Naive thymus-derived CD8-positive, alpha-beta T cell (primary cell): ENCODE data around the gene SIRT7. TPM values are rescaled to one million over a fixed set of nuclear protein-coding genes. Genes with fewer than 3 reads are reported as not detected.

Source experiments
- ATAC-seq, 2 donors: fragments of 150-1000 bp; cut with Tn5 transposase in 1 of 2; sonication (Bioruptor Pico), chemical (Tn5 transposase) in 1 of 2; 1 replicate in 1 of 2; 2 replicates in 1 of 2; pipeline ENCODE4 v1.10.0; 2021; ENCODE audit warnings: mild to moderate bottlenecking in 2 of 2, moderate library complexity in 2 of 2
- POLR2A ChIA-PET: fragments of 350-600 bp; sonication (Branson Sonifier 250); formaldehyde crosslinking; loops from one replicate; lab custom pipeline; 2021; ENCODE audit warnings: antibody characterized with exemption; lab: Charles Lee
- DNase-seq, 10 donors: peaks; one replicate each; pipeline versions ENCODE4 v3.0.0 to v3.0.0-alpha.2; 2020 to 2022
- H3K27ac Mint-ChIP-seq, 10 donors: one replicate each; pipeline ENCODE4 v1.8.0; 2020 to 2022; ENCODE audit warnings: mild to moderate bottlenecking in 10 of 10, mixed read lengths in 10 of 10, moderate library complexity in 4 of 10, inconsistent platforms in 1 of 10
- H3K27me3 Mint-ChIP-seq, 5 donors: one replicate each; pipeline ENCODE4 v1.8.0; 2021 to 2022; ENCODE audit warnings: mixed read lengths in 5 of 5
- H3K36me3 Mint-ChIP-seq, 3 donors: one replicate each; pipeline ENCODE4 v1.8.0; 2020 to 2022; ENCODE audit warnings: mixed read lengths in 3 of 3, mild to moderate bottlenecking in 2 of 3, inconsistent platforms in 1 of 3
- H3K4me1 Mint-ChIP-seq, 4 donors: one replicate each; pipeline ENCODE4 v1.8.0; 2021 to 2022; ENCODE audit warnings: mixed read lengths in 4 of 4
- H3K4me3 Mint-ChIP-seq, 10 donors: one replicate each; pipeline ENCODE4 v1.8.0; 2020 to 2022; ENCODE audit warnings: mild to moderate bottlenecking in 10 of 10, mixed read lengths in 10 of 10, moderate library complexity in 6 of 10, inconsistent platforms in 1 of 10
- H3K9me3 Mint-ChIP-seq, 9 donors: one replicate each; pipeline ENCODE4 v1.8.0; 2020 to 2022; ENCODE audit warnings: mixed read lengths in 9 of 9, mild to moderate bottlenecking in 3 of 9, inconsistent platforms in 1 of 9, moderate library complexity in 1 of 9
- polyA plus RNA-seq, 3 donors: library from polyadenylated mRNA; unstranded; fragments of 300-500 nt; fragmentation: Illumina TruSeq; gene quantifications; one replicate each; pipeline ENCODE4 v1.2.3, GENCODE V29; 2021
- total RNA-seq, 8 experiments: library from RNA in 2 of 8; stranded (reverse) in 2 of 8; gene quantifications; one replicate each; pipeline ENCODE4 v1.2.3 and lab custom pipeline; 2021 to 2026

Gene SIRT7
- total and polyA plus RNA-seq, 5 experiments from 2014 or later = 21.3 to 70.8 (median 30.6) TPM

- Mint-ChIP-seq H3K27ac (peak within 1 kb of the TSS in 7 of 10 donors; percentile 39 to 84 (median 71)), H3K4me1 (peaks cover 3 to 26% (median 13%) of the 10 kb centered on the region in 4 donors), H3K27me3 (no peaks in the 10 kb centered on the region), H3K9me3 (no peaks in the 10 kb centered on the region), H3K4me3 (peak within 1 kb of the TSS; percentile 69 to 91 (median 84)), H3K36me3 (peaks cover 0 to 26% (median 4%) of the 10 kb centered on the region in 3 donors)
- ATAC-seq (peak; percentile 91 to 96), DNase-seq (peak; percentile 85 to 96 (median 92))
- POLR2A ChIA-PET = interaction anchor here (0.9 to 2.6 kb wide), 4 partner anchors 14 to 57 kb away, joined by 3 to 16 read pairs (median 10); partner anchors contain the start of genes ALYREF and ANAPC11
Measured at GRCh38 chr17:81911277-81911961, 6.6 kb downstream of the SIRT7 start, which contains the start of gene PCYT2. PCYT2 (minus strand) TSS chr17:81911399; CDS start chr17:81911355, 44 bp downstream.

GRCh38 chr17:81910840-81911276 lies 7.1 kb downstream of the SIRT7 start:
- no peak for DNase-seq
- Mint-ChIP-seq H3K4me3 (peak overlapping the region; percentile 69 to 91 (median 84)), H3K27me3 (no peaks in the 10 kb centered on the region), H3K36me3 (peaks cover 0 to 23% (median 4%) of the 10 kb centered on the region in 3 donors), H3K27ac (peak overlapping the region in 2 of 10 donors; percentile 38 to 78), H3K9me3 (no peaks in the 10 kb centered on the region), H3K4me1 (peaks cover 2 to 22% (median 10%) of the 10 kb centered on the region in 4 donors)
- POLR2A ChIA-PET = interaction anchor here (1.1 to 2.6 kb wide), 3 partner anchors 18 to 58 kb away, joined by 3 to 16 read pairs (median 14); partner anchors contain the start of genes ALYREF and ANAPC11
- ATAC-seq = no peak

GRCh38 chr17:81909966-81910839 lies 7.8 kb downstream of the SIRT7 start:
- Mint-ChIP-seq H3K4me1 (peaks cover 0 to 18% (median 9%) of the 10 kb centered on the region in 4 donors), H3K27ac (peak overlapping the region in 6 of 10 donors; percentile 38 to 78 (median 64)), H3K27me3 (no peaks in the 10 kb centered on the region), H3K4me3 (peak overlapping the region; percentile 69 to 91 (median 84)), H3K9me3 (no peaks in the 10 kb centered on the region), H3K36me3 (peaks cover 0 to 22% (median 4%) of the 10 kb centered on the region in 3 donors)
- ATAC-seq = no peak
- DNase-seq = no peak
- POLR2A ChIA-PET = interaction anchor here (1.9 to 2.6 kb wide), 2 partner anchors 17 to 38 kb away, joined by 14 to 16 read pairs; partner anchors contain the start of genes ALYREF and ANAPC11

- no peaks in the 10 kb centered on the region for H3K27me3 Mint-ChIP-seq
- H3K9me3 Mint-ChIP-seq = no peaks in the 10 kb centered on the region
- POLR2A ChIA-PET = interaction anchor here (2.6 kb wide), 1 partner anchor 16 kb away, joined by 16 read pairs; the partner anchor contains the start of genes ALYREF and ANAPC11
- peak overlapping the region in 8 of 10 donors; percentile 11 to 91 (median 52) for H3K4me3 Mint-ChIP-seq
- no peak for ATAC-seq
- H3K4me1 Mint-ChIP-seq = peaks cover 0 to 14% (median 9%) of the 10 kb centered on the region in 4 donors
- H3K27ac Mint-ChIP-seq = no peak overlapping the region
- H3K36me3 Mint-ChIP-seq = peaks cover 0 to 16% (median 4%) of the 10 kb centered on the region in 3 donors
- no peak for DNase-seq
Measured at GRCh38 chr17:81909231-81909630, 8.7 kb downstream of the SIRT7 start.

- POLR2A ChIA-PET = interaction anchor here (1.4 kb wide), 1 partner anchor 8 kb away, joined by 3 read pairs; no protein-coding TSS in a partner anchor
- Mint-ChIP-seq H3K36me3 (peaks cover 0 to 16% (median 4%) of the 10 kb centered on the region in 3 donors), H3K9me3 (no peaks in the 10 kb centered on the region), H3K27me3 (no peaks in the 10 kb centered on the region), H3K27ac (no peak overlapping the region), H3K4me1 (peaks cover 0 to 13% (median 9%) of the 10 kb centered on the region in 4 donors), H3K4me3 (peak overlapping the region in 1 of 10 donors; percentile 10)
- ATAC-seq (no peak), DNase-seq (no peak)
Measured at GRCh38 chr17:81908793-81909192, 9.2 kb downstream of the SIRT7 start.

GRCh38 chr17:81907219-81908145 lies 10.5 kb downstream of the SIRT7 start:
- POLR2A ChIA-PET = interaction anchor here (0.8 to 1.4 kb wide), 2 partner anchors 9 to 10 kb away, joined by 3 to 4 read pairs; no protein-coding TSS in a partner anchor
- Mint-ChIP-seq H3K27me3 (no peaks in the 10 kb centered on the region), H3K4me1 (peaks cover 0 to 11% (median 8%) of the 10 kb centered on the region in 4 donors), H3K36me3 (peaks cover 0 to 7% (median 0%) of the 10 kb centered on the region in 3 donors), H3K27ac (no peak overlapping the region), H3K9me3 (no peaks in the 10 kb centered on the region), H3K4me3 (no peak overlapping the region)
- no peak for ATAC-seq
- no peak for DNase-seq

GRCh38 chr17:81906476-81907218 lies 11.3 kb downstream of the SIRT7 start:
- no peaks in the 10 kb centered on the region for H3K9me3 Mint-ChIP-seq
- peak overlapping the region in 1 of 10 donors; percentile 10 for H3K4me3 Mint-ChIP-seq
- peaks cover 0 to 5% (median 0%) of the 10 kb centered on the region in 3 donors for H3K36me3 Mint-ChIP-seq
- DNase-seq = no peak
- H3K27me3 Mint-ChIP-seq = peaks cover 0 to under 1% (median 0%) of the 10 kb centered on the region in 5 donors
- ATAC-seq = no peak
- H3K27ac Mint-ChIP-seq = no peak overlapping the region
- POLR2A ChIA-PET = no interaction called here
- peaks cover 0 to 8% (median 5%) of the 10 kb centered on the region in 4 donors for H3K4me1 Mint-ChIP-seq

GRCh38 chr17:81905993-81906392 lies 12.0 kb downstream of the SIRT7 start:
- Mint-ChIP-seq H3K27me3 (peaks cover 3 to 7% (median 4%) of the 10 kb centered on the region in 5 donors), H3K36me3 (peaks cover 0 to 6% (median 2%) of the 10 kb centered on the region in 3 donors), H3K9me3 (no peaks in the 10 kb centered on the region), H3K4me1 (peaks cover 0 to 10% (median 7%) of the 10 kb centered on the region in 4 donors), H3K4me3 (no peak overlapping the region), H3K27ac (no peak overlapping the region)
- ATAC-seq (no peak), DNase-seq (no peak)
- POLR2A ChIA-PET = interaction anchor here (0.7 kb wide), 1 partner anchor 14 kb away, joined by 3 read pairs; the partner anchor contains the start of genes ALYREF and ANAPC11

GRCh38 chr17:81905424-81905875 lies 12.5 kb downstream of the SIRT7 start:
- POLR2A ChIA-PET = interaction anchor here (0.7 kb wide), 1 partner anchor 14 kb away, joined by 3 read pairs; the partner anchor contains the start of genes ALYREF and ANAPC11
- Mint-ChIP-seq H3K4me3 (no peak overlapping the region), H3K27me3 (peaks cover 5 to 12% (median 10%) of the 10 kb centered on the region in 5 donors), H3K4me1 (peaks cover 2 to 13% (median 10%) of the 10 kb centered on the region in 4 donors), H3K9me3 (no peaks in the 10 kb centered on the region), H3K36me3 (peaks cover 0 to 12% (median 6%) of the 10 kb centered on the region in 3 donors), H3K27ac (no peak overlapping the region)
- ATAC-seq (no peak), DNase-seq (no peak)

GRCh38 chr17:81904600-81905423 lies 13.2 kb downstream of the SIRT7 start:
- Mint-ChIP-seq H3K27ac (no peak overlapping the region), H3K4me1 (peaks cover 2 to 10% (median 9%) of the 10 kb centered on the region in 4 donors), H3K27me3 (peaks cover 5 to 13% (median 10%) of the 10 kb centered on the region in 5 donors), H3K4me3 (no peak overlapping the region), H3K9me3 (no peaks in the 10 kb centered on the region), H3K36me3 (peaks cover 0 to 18% (median 11%) of the 10 kb centered on the region in 3 donors)
- POLR2A ChIA-PET = no interaction called here
- DNase-seq (no peak), ATAC-seq (no peak)
